GM13976 (cell line): ENCODE results near the gene WSCD2.

ENCODE experiments used
- DNase-seq: peaks from one replicate; pipeline ENCODE4 v3.0.0; 2012; ENCODE audit warnings: low spot score
- CTCF ChIP-seq: IDR thresholded peaks from 2 replicates; pipeline ENCODE4 v1.5.1; 2012; ENCODE audit warnings: borderline replicate concordance, mild to moderate bottlenecking; ENCODE audit not compliant: insufficient read depth; ENCODE audit errors: extremely low read depth, missing control alignments, control extremely low read depth
- in situ Hi-C: fragments of 300-500 bp; cut with MboI; formaldehyde crosslinking; loops from one replicate; pipeline ENCODE4 v1.12.0; 2022; ENCODE audit warnings: low sequenced_read_pairs, mixed read lengths, inconsistent platforms; ENCODE audit not compliant: unreplicated experiment

The WSCD2 gene

GRCh38 chr12:108172033-108172432, 42.9 kb downstream of the WSCD2 start:
- no peak for DNase-seq
- in situ Hi-C loops, result no loop called here
- no peak for TF ChIP-seq CTCF

- no peak for TF ChIP-seq CTCF
- in situ Hi-C loops, result no loop called here
- DNase-seq, result no peak
Measured at GRCh38 chr12:108173160-108173559, 44.1 kb downstream of the WSCD2 start.

GRCh38 chr12:108173892-108174291, 44.8 kb downstream of the WSCD2 start:
- in situ Hi-C loops, result no loop called here
- DNase-seq, result no peak
- TF ChIP-seq CTCF, result no peak

GRCh38 chr12:108174641-108175040, 45.6 kb downstream of the WSCD2 start:
- TF ChIP-seq CTCF, result no peak
- in situ Hi-C loops, result no loop called here
- DNase-seq, result no peak

GRCh38 chr12:108175310-108175709, 46.2 kb downstream of the WSCD2 start:
- in situ Hi-C loops, result no loop called here
- no peak for TF ChIP-seq CTCF
- no peak for DNase-seq

GRCh38 chr12:108176292-108176691, 47.2 kb downstream of the WSCD2 start:
- no peak for TF ChIP-seq CTCF
- in situ Hi-C loops, result no loop called here
- DNase-seq, result no peak

- no peak for TF ChIP-seq CTCF
- in situ Hi-C loops, result no loop called here
- DNase-seq, result no peak
Measured at GRCh38 chr12:108177131-108177530, 48.0 kb downstream of the WSCD2 start.
